Measurements from ENCODE around the gene MRPS27. TPM values are rescaled to one million over a fixed set of nuclear protein-coding genes. Genes with fewer than 3 reads are reported as not detected.
"Not testable (repeated sequence)": the region's sequence is repeated elsewhere in the genome, so short reads cannot be mapped to it uniquely, and the experiment has no call there.

MRPS27 gene
- polyA plus RNA-seq, 2 of the 4 experiments (the other 2 are of a cell fraction), result 81.0 to 141 TPM

DNA sequence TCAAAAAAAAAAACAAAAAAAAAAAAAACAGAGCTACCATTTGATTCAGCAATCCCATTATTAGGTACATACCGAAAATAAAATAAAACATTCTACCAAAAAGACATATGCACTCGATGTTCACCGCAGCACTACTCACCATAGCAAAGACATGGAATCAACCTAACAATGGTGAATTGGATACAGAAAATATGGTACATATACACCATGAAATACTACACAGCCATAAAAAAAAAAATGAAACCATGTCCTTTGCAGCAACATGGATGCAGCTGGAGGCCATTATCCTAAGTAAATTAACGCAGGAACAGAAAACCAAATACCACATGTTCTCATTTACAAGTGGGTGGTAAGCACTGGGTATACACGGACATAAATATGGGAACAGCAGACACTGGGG is 21.3 kb downstream of the MRPS27 start:
- POLR2A ChIA-PET, result interaction anchor here (0.6 kb wide), 1 partner anchor 181 kb away, joined by 3 read pairs; no protein-coding TSS in a partner anchor
- CTCF ChIA-PET, result interaction anchor here (3.1 kb wide), 1 partner anchor 10 kb away, joined by 18 read pairs; no protein-coding TSS in a partner anchor
- DNase-seq (ENCODE audit: low read depth in 1 of 2, low spot score in 1 of 2), result no peak
- WGBS (ENCODE audit: missing lambda C conversion rate), result 97% methylated on average over 5 of the region's 5 CpGs
- Histone ChIP-seq H3K4me2 (no peak overlapping the region), H3K9me3 (no peaks in the 10 kb centered on the region), H3K27ac (no peak overlapping the region), H3K4me3 (no peak overlapping the region), H3K4me1 (peaks cover 9% of the 10 kb centered on the region)
- TF ChIP-seq POLR2A (IDR thresholded peaks at IDR 0.05; ENCODE audit: low read length) (no peak), EP300 (IDR thresholded peaks at IDR 0.05) (no peak), NFE2L2 (conservative IDR thresholded peaks at IDR 0.05; ENCODE audit: low read length) (no peak), FOSL2 (IDR thresholded peaks at IDR 0.05) (no peak), FOSL2 (CRISPR knock-in tag; IDR thresholded peaks at IDR 0.05) (no peak), NPAS2 (CRISPR knock-in tag; IDR thresholded peaks at IDR 0.05; ENCODE audit: borderline replicate concordance) (no peak), SMC3 (IDR thresholded peaks at IDR 0.05) (no peak), FOSB (CRISPR knock-in tag; IDR thresholded peaks at IDR 0.05) (no peak), FOXS1 (CRISPR knock-in tag; IDR thresholded peaks at IDR 0.05) (no peak), NR3C1 (IDR thresholded peaks at IDR 0.05) (no peak), TFCP2L1 (CRISPR knock-in tag; IDR thresholded peaks at IDR 0.05) (no peak), ZC3H11A (IDR thresholded peaks at IDR 0.05) (no peak)
- TF ChIP-seq, protein P1, sequence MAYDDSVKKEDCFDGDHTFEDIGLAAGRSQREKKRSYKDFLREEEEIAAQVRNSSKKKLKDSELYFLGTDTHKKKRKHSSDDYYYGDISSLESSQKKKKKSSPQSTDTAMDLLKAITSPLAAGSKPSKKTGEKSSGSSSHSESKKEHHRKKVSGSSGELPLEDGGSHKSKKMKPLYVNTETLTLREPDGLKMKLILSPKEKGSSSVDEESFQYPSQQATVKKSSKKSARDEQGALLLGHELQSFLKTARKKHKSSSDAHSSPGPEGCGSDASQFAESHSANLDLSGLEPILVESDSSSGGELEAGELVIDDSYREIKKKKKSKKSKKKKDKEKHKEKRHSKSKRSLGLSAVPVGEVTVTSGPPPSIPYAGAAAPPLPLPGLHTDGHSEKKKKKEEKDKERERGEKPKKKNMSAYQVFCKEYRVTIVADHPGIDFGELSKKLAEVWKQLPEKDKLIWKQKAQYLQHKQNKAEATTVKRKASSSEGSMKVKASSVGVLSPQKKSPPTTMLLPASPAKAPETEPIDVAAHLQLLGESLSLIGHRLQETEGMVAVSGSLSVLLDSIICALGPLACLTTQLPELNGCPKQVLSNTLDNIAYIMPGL (CRISPR knock-in tag; IDR thresholded peaks at IDR 0.05; ENCODE audit: borderline replicate concordance), result no peak
- TF ChIP-seq, protein P2, sequence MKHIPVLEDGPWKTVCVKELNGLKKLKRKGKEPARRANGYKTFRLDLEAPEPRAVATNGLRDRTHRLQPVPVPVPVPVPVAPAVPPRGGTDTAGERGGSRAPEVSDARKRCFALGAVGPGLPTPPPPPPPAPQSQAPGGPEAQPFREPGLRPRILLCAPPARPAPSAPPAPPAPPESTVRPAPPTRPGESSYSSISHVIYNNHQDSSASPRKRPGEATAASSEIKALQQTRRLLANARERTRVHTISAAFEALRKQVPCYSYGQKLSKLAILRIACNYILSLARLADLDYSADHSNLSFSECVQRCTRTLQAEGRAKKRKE (CRISPR knock-in tag; IDR thresholded peaks at IDR 0.05; ENCODE audit: low read depth), result no peak
- ATAC-seq, result no peak
- FAIRE-seq, result no peak

DNA sequence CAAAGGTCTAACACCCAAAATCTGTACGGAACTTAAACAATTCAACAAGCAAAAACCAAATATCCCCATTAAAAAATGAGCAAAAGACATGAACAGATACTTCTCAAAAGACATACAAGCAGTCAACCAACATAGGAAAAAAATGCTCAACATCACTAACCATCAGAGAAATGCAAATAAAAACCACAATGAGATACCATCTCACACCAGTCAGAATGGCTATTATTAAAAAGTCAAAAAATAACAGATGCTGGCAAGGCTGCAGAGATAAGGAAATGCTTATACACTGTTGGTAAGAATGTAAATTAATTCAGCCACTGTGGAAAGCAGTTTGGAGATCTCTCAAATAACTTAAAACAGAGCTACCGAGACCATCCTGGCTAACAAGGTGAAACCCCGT is 21.9 kb downstream of the MRPS27 start:
- FAIRE-seq; H3K9me3 ChIP-seq; H3K27ac ChIP-seq; H3K4me3 ChIP-seq; H3K4me2 ChIP-seq; DNase-seq (ENCODE audit: low read depth in 1 of 2, low spot score in 1 of 2); ATAC-seq; POLR2A ChIA-PET: not testable (repeated sequence)
- H3K4me1 ChIP-seq, result peaks cover 14% of the 10 kb centered on the region
- CTCF ChIA-PET, result interaction anchor here (3.1 kb wide), 1 partner anchor 10 kb away, joined by 18 read pairs; no protein-coding TSS in a partner anchor
- WGBS (ENCODE audit: missing lambda C conversion rate), result 92% methylated on average over 3 of the region's 3 CpGs

DNA sequence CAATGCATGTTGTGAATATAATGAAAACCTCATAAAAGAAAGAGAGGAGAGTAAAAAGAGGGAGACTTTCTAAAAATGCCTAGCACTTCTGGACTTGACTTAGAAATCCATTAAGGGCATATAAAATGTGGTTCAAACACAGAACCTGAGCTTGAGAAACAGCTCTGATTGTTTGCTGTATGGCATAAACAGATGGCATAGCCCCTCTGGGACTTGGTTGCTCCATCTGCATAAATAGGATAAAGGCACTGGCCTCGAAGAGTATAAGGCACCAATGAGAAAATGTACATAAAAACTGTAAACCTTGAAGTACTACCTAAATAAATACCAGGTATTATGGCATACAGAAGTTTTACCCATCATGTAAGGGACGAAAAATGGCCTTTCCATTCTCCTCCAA is 23.8 kb downstream of the MRPS27 start:
- Histone ChIP-seq H3K4me1 (peaks cover 17% of the 10 kb centered on the region), H3K27ac (no peak overlapping the region), H3K4me3 (no peak overlapping the region), H3K9me3 (no peaks in the 10 kb centered on the region), H3K4me2 (no peak overlapping the region)
- ChIA-PET CTCF (interaction anchor here (1.6 kb wide), 1 partner anchor 12 kb away, joined by 11 read pairs; no protein-coding TSS in a partner anchor), POLR2A (no interaction called here)
- ATAC-seq (no peak), DNase-seq (ENCODE audit: low read depth in 1 of 2, low spot score in 1 of 2) (no peak), FAIRE-seq (peak; percentile 68)
- TF ChIP-seq TP53 (CRISPR knock-in tag; IDR thresholded peaks at IDR 0.05), result no peak
- TF ChIP-seq POLR2A (IDR thresholded peaks at IDR 0.05; ENCODE audit: low read length), result no peak
- no peak for TF ChIP-seq HOXB5 (CRISPR knock-in tag; IDR thresholded peaks at IDR 0.05)
- no peak for TF ChIP-seq ESRRA (IDR thresholded peaks at IDR 0.05; ENCODE audit: borderline replicate concordance, low read length)
- no peak for TF ChIP-seq CHD2 (IDR thresholded peaks at IDR 0.05; ENCODE audit: low read length, partially characterized antibody)
- TF ChIP-seq JUN (IDR thresholded peaks at IDR 0.05), result no peak
- no peak for TF ChIP-seq GATA3 (IDR thresholded peaks at IDR 0.05; ENCODE audit: borderline replicate concordance)
- TF ChIP-seq EHMT2 (IDR thresholded peaks at IDR 0.05; ENCODE audit: low read depth), result no peak
- no peak for TF ChIP-seq RFX5 (IDR thresholded peaks at IDR 0.05)
- no peak for TF ChIP-seq MYC (IDR thresholded peaks at IDR 0.05; ENCODE audit: borderline replicate concordance, low read length)
- TF ChIP-seq CBX2 (IDR thresholded peaks at IDR 0.05; ENCODE audit: borderline replicate concordance, low read depth), result no peak
- no peak for TF ChIP-seq EHF (CRISPR knock-in tag; IDR thresholded peaks at IDR 0.05)
- TF ChIP-seq ZC3H11A (IDR thresholded peaks at IDR 0.05), result no peak
- no peak for TF ChIP-seq KDM5A (IDR thresholded peaks at IDR 0.05)
- TF ChIP-seq, protein P3, sequence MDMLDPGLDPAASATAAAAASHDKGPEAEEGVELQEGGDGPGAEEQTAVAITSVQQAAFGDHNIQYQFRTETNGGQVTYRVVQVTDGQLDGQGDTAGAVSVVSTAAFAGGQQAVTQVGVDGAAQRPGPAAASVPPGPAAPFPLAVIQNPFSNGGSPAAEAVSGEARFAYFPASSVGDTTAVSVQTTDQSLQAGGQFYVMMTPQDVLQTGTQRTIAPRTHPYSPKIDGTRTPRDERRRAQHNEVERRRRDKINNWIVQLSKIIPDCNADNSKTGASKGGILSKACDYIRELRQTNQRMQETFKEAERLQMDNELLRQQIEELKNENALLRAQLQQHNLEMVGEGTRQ (IDR thresholded peaks at IDR 0.05), result no peak
- TF ChIP-seq SMC3 (IDR thresholded peaks at IDR 0.05), result no peak
- 88% methylated on average over 2 of the region's 2 CpGs for WGBS (ENCODE audit: missing lambda C conversion rate)
